Activated CD4-positive, alpha-beta T cell treated with anti-CD3 and anti-CD28 coated beads, Interleukin-2, amount 10 ng/mL, durations not matched to agents 7 days and 5 days (primary cell): ENCODE measurements around the gene CBX2. TPM values are rescaled to one million over a fixed set of nuclear protein-coding genes. Genes with fewer than 3 reads are reported as not detected.

Source experiments
- CTCF ChIA-PET: fragments of 350-600 bp; sonication (Branson Sonifier 250); formaldehyde crosslinking; loops from one replicate; lab custom pipeline; 2021; ENCODE audit warnings: antibody characterized with exemption; lab: Charles Lee
- POLR2A ChIA-PET: fragments of 350-600 bp; sonication (Branson Sonifier 250); formaldehyde crosslinking; loops from one replicate; lab custom pipeline; 2021; ENCODE audit warnings: antibody characterized with exemption; lab: Charles Lee
- DNase-seq: peaks from one replicate; pipeline ENCODE4 v3.0.0-alpha.2; 2020
- H3K27ac Mint-ChIP-seq: one replicate; pipeline ENCODE4 v1.8.0; 2021; ENCODE audit warnings: mild to moderate bottlenecking, moderate library complexity, mixed read lengths
- H3K27me3 Mint-ChIP-seq: one replicate; pipeline ENCODE4 v1.8.0; 2021; ENCODE audit warnings: mixed read lengths
- H3K36me3 Mint-ChIP-seq: one replicate; pipeline ENCODE4 v1.8.0; 2021; ENCODE audit warnings: low read depth, mixed read lengths
- H3K4me1 Mint-ChIP-seq: one replicate; pipeline ENCODE4 v1.8.0; 2021; ENCODE audit warnings: mixed read lengths
- H3K4me3 Mint-ChIP-seq: one replicate; pipeline ENCODE4 v1.8.0; 2021; ENCODE audit warnings: mild to moderate bottlenecking, moderate library complexity, mixed read lengths
- H3K9me3 Mint-ChIP-seq: one replicate; pipeline ENCODE4 v1.8.0; 2021; ENCODE audit warnings: mixed read lengths
- total RNA-seq, 2 experiments: library from RNA; stranded (reverse); gene quantifications; one replicate each; pipeline ENCODE4 v1.2.3, GENCODE V29; 2021

CBX2 gene
- total RNA-seq, 2 experiments from 2014 or later: 4.6 to 5.5 TPM

DNA sequence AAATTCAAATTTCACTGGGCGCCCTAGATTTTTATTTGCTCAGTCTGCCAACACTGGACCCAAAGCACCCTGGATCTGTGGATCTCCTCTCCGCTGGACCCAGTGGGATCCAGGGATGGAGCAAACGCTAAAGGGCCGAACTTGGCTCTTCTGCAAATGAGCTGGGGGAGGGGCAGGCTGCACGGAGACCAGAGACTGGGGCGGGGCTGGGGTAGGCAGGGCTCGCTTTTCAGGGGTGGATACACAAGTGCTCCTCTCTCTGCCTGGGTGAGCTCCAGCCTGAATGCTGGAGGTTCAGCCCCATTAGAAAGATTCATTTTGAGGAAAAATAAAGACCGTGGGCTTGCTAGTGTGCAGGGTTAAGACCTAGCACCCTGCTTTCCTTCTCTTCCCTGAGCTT is 52.4 kb downstream of the CBX2 start:
- peaks cover 2% of the 10 kb centered on the region for H3K27me3 Mint-ChIP-seq
- CTCF ChIA-PET: interaction anchor here (1.9 kb wide), 1 partner anchor 16 kb away, joined by 4 read pairs; no protein-coding TSS in a partner anchor
- no peaks in the 10 kb centered on the region for H3K9me3 Mint-ChIP-seq
- H3K4me3 Mint-ChIP-seq: no peak overlapping the region
- POLR2A ChIA-PET: no interaction called here
- peaks cover 36% of the 10 kb centered on the region for H3K4me1 Mint-ChIP-seq
- DNase-seq: no peak
- H3K27ac Mint-ChIP-seq: no peak overlapping the region
- H3K36me3 Mint-ChIP-seq: peaks cover 14% of the 10 kb centered on the region

DNA sequence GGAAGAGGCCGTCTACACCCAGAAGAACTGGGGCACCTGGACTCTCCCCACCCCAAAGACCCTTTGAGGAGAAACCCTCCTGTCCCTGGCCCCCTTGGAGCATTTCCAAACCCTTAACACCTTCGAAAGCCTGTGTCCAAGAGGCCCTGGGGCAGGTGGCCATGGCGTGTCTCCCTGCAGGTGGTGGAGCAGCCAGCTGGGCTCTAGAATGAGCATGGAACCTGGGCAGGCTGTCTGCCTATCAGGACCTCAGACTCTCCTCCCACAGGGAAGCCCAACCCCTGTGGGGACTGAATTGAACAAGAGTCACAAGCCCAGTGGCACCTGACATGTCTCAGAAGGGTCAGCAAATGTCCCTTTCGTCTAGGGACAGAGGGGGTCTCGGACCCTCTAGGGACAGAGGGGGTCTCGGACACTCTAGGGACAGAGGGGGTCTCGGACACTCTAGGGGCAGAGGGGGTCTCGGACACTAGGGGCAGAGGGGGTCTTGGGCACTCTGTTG is 52.9 kb downstream of the CBX2 start:
- no peak overlapping the region for H3K27ac Mint-ChIP-seq
- peaks cover 17% of the 10 kb centered on the region for H3K36me3 Mint-ChIP-seq
- H3K9me3 Mint-ChIP-seq: no peaks in the 10 kb centered on the region
- peaks cover 35% of the 10 kb centered on the region for H3K4me1 Mint-ChIP-seq
- POLR2A ChIA-PET: no interaction called here
- CTCF ChIA-PET: interaction anchor here (1.9 kb wide), 1 partner anchor 16 kb away, joined by 4 read pairs; no protein-coding TSS in a partner anchor
- no peak for DNase-seq
- peaks cover 2% of the 10 kb centered on the region for H3K27me3 Mint-ChIP-seq
- no peak overlapping the region for H3K4me3 Mint-ChIP-seq

DNA sequence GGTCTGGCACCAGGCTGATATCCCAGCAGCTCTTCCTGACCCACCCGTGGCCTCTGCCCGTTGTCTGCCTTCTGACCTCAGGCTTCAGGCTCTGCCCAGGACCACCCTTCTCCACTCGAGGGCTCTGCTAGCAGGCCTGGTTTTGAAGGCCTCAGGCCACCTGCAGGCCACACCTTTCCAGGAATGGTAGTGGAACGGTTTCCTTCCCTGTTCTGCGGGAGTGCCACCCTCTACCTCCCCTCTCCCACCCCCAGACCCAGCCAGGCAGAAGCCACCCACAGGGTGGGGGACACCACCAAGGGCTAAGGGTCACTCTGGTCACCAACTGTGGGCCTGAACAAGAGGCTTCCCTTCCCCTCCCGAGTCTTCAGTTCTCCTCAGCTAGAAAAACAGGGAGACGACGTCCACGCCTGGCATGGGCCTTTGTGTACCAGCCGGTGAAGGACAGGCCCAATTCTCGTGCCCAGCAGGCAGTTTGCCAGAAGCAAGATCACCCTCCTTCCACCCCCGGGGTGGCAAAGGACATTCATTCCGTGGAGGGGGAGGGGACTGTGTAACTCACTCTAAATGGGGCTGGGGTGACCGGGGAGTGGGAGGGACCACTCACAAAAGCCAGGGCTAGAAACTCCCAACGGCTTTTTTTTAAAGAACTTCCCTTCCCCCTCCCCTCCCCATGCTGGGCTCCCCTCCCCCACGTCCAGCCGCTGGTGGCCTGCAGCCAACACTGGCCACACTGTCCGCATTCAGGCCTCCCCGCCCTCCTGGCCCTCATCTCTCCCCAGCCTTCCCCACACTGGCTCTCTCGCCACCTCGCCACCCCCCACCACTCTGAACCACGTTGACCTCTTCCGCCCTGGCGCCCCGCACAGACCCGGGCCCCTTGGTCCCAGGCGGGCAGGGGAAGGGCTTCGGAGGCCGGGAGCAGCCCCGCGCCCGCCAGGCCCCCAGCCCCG is 53.6 kb downstream of the CBX2 start:
- H3K36me3 Mint-ChIP-seq: peaks cover 18% of the 10 kb centered on the region
- no peak overlapping the region for H3K4me3 Mint-ChIP-seq
- DNase-seq: no peak

DNA sequence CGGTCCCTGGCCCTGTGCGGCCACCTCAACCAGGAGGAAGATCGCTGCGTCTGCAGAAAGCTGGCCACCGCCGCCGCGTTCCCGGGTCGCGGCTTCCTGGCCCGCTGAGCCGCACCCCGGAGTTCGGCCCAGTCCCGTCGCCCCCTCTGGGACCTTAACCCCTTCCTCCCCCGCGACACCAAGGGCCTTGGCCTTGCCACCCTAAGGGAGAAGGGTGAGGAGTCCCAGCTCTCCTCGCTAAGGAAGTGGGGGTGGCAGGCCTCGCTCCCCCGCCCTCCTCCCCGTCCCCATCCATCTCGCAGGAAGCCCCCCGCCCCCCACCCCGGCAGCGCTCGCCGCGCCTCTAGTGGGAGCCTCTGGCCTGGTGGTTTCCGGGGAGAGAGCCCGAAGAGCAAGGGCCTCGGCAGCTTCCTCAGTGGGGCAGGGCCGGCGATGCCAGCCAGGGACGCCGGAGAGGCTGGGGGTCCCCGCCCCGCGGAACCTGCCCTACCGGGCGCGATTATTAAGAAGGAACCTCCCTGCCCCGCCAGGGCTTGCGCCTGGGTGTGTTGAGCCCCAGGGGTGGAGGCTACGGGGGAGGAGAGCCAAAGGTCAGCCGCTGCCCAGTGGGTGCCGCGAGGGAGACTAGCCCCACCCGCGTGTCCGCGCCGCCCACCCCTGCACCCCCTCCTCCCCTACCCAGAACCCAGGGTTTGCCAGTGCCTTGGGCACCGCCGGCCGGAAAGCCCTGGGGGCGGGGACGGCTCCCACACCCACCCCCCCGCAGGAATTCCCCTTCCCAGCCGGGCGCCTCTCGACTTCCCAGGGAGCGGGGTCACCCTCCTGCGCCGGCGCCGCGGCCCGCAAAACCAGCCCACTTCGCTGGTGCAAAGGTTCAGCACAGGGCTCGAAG is 54.5 kb downstream of the CBX2 start:
- DNase-seq: no peak
- H3K27ac Mint-ChIP-seq: no peak overlapping the region
- peaks cover 24% of the 10 kb centered on the region for H3K36me3 Mint-ChIP-seq
- H3K4me1 Mint-ChIP-seq: peaks cover 28% of the 10 kb centered on the region
- H3K27me3 Mint-ChIP-seq: peaks cover 2% of the 10 kb centered on the region
- ChIA-PET POLR2A (no interaction called here), CTCF (interaction anchor here (0.6 to 0.7 kb wide), 2 partner anchors 10 to 14 kb away, joined by 3 read pairs; no protein-coding TSS in a partner anchor)
- H3K4me3 Mint-ChIP-seq: no peak overlapping the region
- H3K9me3 Mint-ChIP-seq: no peaks in the 10 kb centered on the region

More for the DNA sequence above, 53.6 kb downstream of the CBX2 start:
- no peaks in the 10 kb centered on the region for H3K9me3 Mint-ChIP-seq
- ChIA-PET POLR2A (no interaction called here), CTCF (interaction anchor here (0.6 to 1.9 kb wide), 2 partner anchors 9 to 17 kb away, joined by 3 to 4 read pairs; no protein-coding TSS in a partner anchor)
- no peak overlapping the region for H3K27ac Mint-ChIP-seq
- H3K4me1 Mint-ChIP-seq: peaks cover 29% of the 10 kb centered on the region
- H3K27me3 Mint-ChIP-seq: peaks cover 2% of the 10 kb centered on the region

DNA sequence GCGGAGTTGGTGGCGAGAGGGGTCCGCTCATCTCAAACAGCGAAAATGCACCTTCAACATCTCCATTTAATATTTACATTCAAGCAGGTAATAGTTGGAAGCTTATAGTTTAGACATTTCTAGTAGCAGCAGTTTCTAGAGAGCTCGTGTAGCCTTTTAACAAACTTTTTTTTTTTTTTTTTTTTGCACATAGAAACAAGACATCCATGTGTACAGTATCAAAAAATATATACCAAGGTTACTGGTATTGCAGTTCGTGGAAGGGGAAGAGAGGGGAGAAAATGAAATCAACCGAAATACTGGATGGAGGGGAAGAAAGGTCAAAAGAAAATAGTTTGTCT is 55.1 kb downstream of the CBX2 start:
- Mint-ChIP-seq H3K27me3 (peaks cover 2% of the 10 kb centered on the region), H3K4me1 (peaks cover 30% of the 10 kb centered on the region), H3K36me3 (peaks cover 27% of the 10 kb centered on the region), H3K27ac (no peak overlapping the region), H3K4me3 (no peak overlapping the region), H3K9me3 (no peaks in the 10 kb centered on the region)
- ChIA-PET CTCF (interaction anchor here (0.7 kb wide), 1 partner anchor 15 kb away, joined by 3 read pairs; no protein-coding TSS in a partner anchor), POLR2A (no interaction called here)
- no peak for DNase-seq

DNA sequence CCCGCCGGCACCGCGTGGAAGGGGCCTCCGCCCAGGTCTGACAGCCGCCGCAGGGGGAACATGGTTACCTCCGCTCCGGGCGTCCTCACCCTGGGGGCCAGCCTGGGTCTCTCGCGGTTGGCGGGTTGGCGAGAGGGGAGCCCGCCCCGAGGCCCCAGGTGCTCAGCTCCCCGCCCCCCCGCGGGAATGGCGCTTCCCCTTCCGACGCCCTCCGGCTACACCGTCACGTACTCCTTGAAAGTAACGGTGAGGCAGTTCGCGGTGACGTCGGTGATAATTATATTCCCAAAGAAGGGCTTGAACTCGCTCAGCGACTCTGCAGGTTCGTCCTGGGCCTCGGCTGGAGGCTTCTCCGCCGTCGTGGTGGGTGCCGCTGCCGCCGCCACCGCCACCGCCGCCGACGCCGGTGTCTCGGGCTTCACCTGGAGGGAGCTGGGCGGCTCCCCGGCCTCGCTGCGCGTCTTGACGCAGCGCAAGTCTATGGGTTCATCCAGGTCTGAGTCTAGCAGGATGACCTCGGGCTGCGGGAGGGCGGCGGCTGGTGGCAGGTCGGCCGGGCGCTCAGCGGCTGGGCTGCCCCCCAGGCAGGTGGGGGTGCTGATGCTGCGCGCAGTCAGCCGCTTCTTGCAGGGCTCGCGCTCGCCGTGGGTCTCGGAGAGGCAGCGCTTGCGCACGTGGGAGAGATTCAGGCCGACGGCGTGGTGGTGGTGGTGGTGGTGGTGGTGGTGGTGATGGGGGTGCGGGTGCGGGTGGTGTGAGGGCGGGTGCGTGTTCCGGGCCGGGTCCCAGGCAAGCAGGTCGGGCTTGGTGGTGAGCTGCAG is 56.0 kb downstream of the CBX2 start:
- POLR2A ChIA-PET: no interaction called here
- H3K4me1 Mint-ChIP-seq: peaks cover 29% of the 10 kb centered on the region

GRCh38 chr17:79834565-79835469 is 56.9 kb downstream of the CBX2 start:
- POLR2A ChIA-PET: no interaction called here
- no peak for DNase-seq
- H3K4me1 Mint-ChIP-seq: peaks cover 27% of the 10 kb centered on the region
- H3K36me3 Mint-ChIP-seq: peaks cover 30% of the 10 kb centered on the region
- H3K27me3 Mint-ChIP-seq: peaks cover 3% of the 10 kb centered on the region
- CTCF ChIA-PET: interaction anchor here (0.7 to 2.1 kb wide), 10 partner anchors 10 to 40 kb away, joined by 3 to 10 read pairs (median 5); no protein-coding TSS in a partner anchor
- no peak overlapping the region for H3K4me3 Mint-ChIP-seq
- H3K27ac Mint-ChIP-seq: no peak overlapping the region
- H3K9me3 Mint-ChIP-seq: no peaks in the 10 kb centered on the region

More for the DNA sequence above, 56.0 kb downstream of the CBX2 start:
- Mint-ChIP-seq H3K27me3 (peaks cover 2% of the 10 kb centered on the region), H3K36me3 (peaks cover 30% of the 10 kb centered on the region), H3K27ac (no peak overlapping the region), H3K4me3 (no peak overlapping the region), H3K9me3 (no peaks in the 10 kb centered on the region)
- no peak for DNase-seq
- CTCF ChIA-PET: interaction anchor here (1.3 to 1.6 kb wide), 2 partner anchors 24 to 26 kb away, joined by 6 read pairs; no protein-coding TSS in a partner anchor

DNA sequence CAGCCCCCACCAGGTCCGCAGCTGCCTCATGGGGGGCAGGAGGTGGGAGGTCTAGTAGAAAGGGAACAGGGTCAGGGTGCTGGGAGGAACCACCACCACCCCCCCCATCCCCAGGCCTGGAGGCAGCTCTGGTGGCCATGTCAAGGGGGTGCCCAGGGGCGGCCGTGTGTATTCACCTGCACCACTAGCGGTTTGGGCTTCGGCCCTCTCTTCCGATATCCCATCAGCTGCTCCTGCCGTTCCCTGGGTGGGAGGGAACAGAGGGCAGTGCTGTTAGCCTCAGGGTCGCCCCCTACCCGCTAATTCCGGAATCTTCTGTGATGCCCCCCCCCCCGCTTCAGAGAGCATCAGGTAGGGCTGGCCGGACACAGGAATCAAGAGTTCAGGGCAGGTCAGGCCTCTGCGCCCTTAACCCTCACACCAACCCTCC is 57.5 kb downstream of the CBX2 start:
- H3K4me1 Mint-ChIP-seq: peaks cover 32% of the 10 kb centered on the region
- CTCF ChIA-PET: interaction anchor here (0.7 to 2.1 kb wide), 10 partner anchors 9 to 41 kb away, joined by 3 to 10 read pairs (median 5); no protein-coding TSS in a partner anchor
- DNase-seq: no peak
- H3K4me3 Mint-ChIP-seq: no peak overlapping the region
- peaks cover 9% of the 10 kb centered on the region for H3K27me3 Mint-ChIP-seq
- POLR2A ChIA-PET: interaction anchor here (0.6 kb wide), 1 partner anchor 41 kb away, joined by 3 read pairs; no protein-coding TSS in a partner anchor
- no peak overlapping the region for H3K27ac Mint-ChIP-seq
- peaks cover 30% of the 10 kb centered on the region for H3K36me3 Mint-ChIP-seq
- no peaks in the 10 kb centered on the region for H3K9me3 Mint-ChIP-seq

DNA sequence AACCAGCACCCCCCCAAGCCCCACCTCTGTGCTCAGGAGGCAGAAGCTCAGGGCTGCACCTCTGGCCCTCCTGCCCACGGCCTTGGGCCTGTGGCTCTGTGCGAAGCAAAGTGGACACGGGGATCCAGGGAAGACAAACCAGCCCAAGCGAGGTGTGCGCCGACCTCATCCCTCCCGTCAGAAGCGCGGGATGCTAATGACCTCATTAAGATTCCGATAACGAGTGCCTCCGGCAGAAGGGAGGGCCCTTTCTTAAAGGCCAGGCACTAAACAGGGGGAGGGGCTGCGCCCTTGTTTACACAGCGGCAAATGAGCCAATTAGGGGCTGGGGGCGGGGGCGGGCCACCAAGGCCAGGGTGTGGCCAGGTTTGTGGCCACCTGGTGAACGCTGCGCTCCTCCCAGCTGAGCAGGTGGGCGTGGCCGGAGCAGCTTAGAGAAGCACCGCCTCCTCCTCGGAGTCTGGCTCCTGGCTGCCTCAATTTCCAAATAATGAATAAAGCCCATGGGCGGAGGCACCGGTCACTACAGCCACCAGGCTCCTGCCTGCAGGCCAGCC is 58.1 kb downstream of the CBX2 start:
- no peak overlapping the region for H3K27ac Mint-ChIP-seq
- no peaks in the 10 kb centered on the region for H3K9me3 Mint-ChIP-seq
- no peak for DNase-seq
- H3K4me3 Mint-ChIP-seq: no peak overlapping the region
- ChIA-PET CTCF (interaction anchor here (0.5 to 2.1 kb wide), 10 partner anchors 9 to 891 kb away, joined by 3 to 10 read pairs (median 4); no protein-coding TSS in a partner anchor), POLR2A (interaction anchor here (0.6 kb wide), 1 partner anchor 41 kb away, joined by 3 read pairs; no protein-coding TSS in a partner anchor)
- peaks cover 14% of the 10 kb centered on the region for H3K27me3 Mint-ChIP-seq
- H3K4me1 Mint-ChIP-seq: peaks cover 34% of the 10 kb centered on the region
- H3K36me3 Mint-ChIP-seq: peaks cover 30% of the 10 kb centered on the region

- DNase-seq: no peak
- ChIA-PET POLR2A (no interaction called here), CTCF (interaction anchor here (0.5 to 2.1 kb wide), 6 partner anchors 11 to 891 kb away, joined by 3 to 10 read pairs (median 4); no protein-coding TSS in a partner anchor)
- peaks cover 30% of the 10 kb centered on the region for H3K36me3 Mint-ChIP-seq
- peaks cover 18% of the 10 kb centered on the region for H3K27me3 Mint-ChIP-seq
- peak overlapping the region; percentile 91 for H3K4me3 Mint-ChIP-seq
- peaks cover 34% of the 10 kb centered on the region for H3K4me1 Mint-ChIP-seq
- H3K9me3 Mint-ChIP-seq: no peaks in the 10 kb centered on the region
- H3K27ac Mint-ChIP-seq: peak overlapping the region; percentile 94
Measured at GRCh38 chr17:79836510-79836971, 58.6 kb downstream of the CBX2 start.
